ENCODE measurements around the gene TBCK. TPM values are rescaled to one million over a fixed set of nuclear protein-coding genes. Genes with fewer than 3 reads are reported as not detected.

Gene TBCK
- total RNA-seq, 2 experiments from 2014 or later, result 38.2 to 46.2 TPM

GRCh38 chr4:106315476-106315967 is 487 bp downstream of the TBCK start:
- Mint-ChIP-seq H3K9me3 (peaks cover 2% of the 10 kb centered on the region), H3K4me1 (peaks cover 16% of the 10 kb centered on the region), H3K4me3 (no peak overlapping the region), H3K36me3 (peaks cover 7% of the 10 kb centered on the region), H3K27ac (no peak overlapping the region), H3K27me3 (no peaks in the 10 kb centered on the region)
- DNase-seq, result no peak
- POLR2A ChIA-PET, result interaction anchor here (0.7 to 1.0 kb wide), 5 partner anchors 13 to 843 kb away, joined by 3 to 4 read pairs (median 3); partner anchors contain the start of genes GSTCD and INTS12
- peak; percentile 28 for ATAC-seq (ENCODE audit: low read depth)

- DNase-seq (no peak), ATAC-seq (ENCODE audit: low read depth) (no peak)
- Mint-ChIP-seq H3K36me3 (peaks cover under 1% of the 10 kb centered on the region), H3K9me3 (no peaks in the 10 kb centered on the region), H3K27ac (no peak overlapping the region), H3K4me1 (peaks cover 16% of the 10 kb centered on the region), H3K4me3 (no peak overlapping the region), H3K27me3 (no peaks in the 10 kb centered on the region)
- POLR2A ChIA-PET, result interaction anchor here (0.7 kb wide), 1 partner anchor 26 kb away, joined by 3 read pairs; no protein-coding TSS in a partner anchor
Observed at GRCh38 chr4:106314960-106315359, 1.0 kb downstream of the TBCK start.

- Mint-ChIP-seq H3K9me3 (no peaks in the 10 kb centered on the region), H3K36me3 (peaks cover 3% of the 10 kb centered on the region), H3K4me3 (no peak overlapping the region), H3K27ac (no peak overlapping the region), H3K4me1 (peaks cover 13% of the 10 kb centered on the region), H3K27me3 (no peaks in the 10 kb centered on the region)
- no peak for DNase-seq
- ATAC-seq (ENCODE audit: low read depth), result no peak
- POLR2A ChIA-PET, result no interaction called here
Observed at GRCh38 chr4:106312997-106313522, 2.9 kb downstream of the TBCK start.

GRCh38 chr4:106312377-106312776 is 3.6 kb downstream of the TBCK start:
- no peak for ATAC-seq (ENCODE audit: low read depth)
- Mint-ChIP-seq H3K4me1 (peaks cover 13% of the 10 kb centered on the region), H3K9me3 (no peaks in the 10 kb centered on the region), H3K27me3 (no peaks in the 10 kb centered on the region), H3K36me3 (peaks cover 3% of the 10 kb centered on the region), H3K27ac (no peak overlapping the region), H3K4me3 (no peak overlapping the region)
- DNase-seq, result no peak
- POLR2A ChIA-PET, result interaction anchor here (0.5 kb wide), 1 partner anchor 123 kb away, joined by 3 read pairs; no protein-coding TSS in a partner anchor

GRCh38 chr4:106306561-106306960 is 9.4 kb downstream of the TBCK start:
- Mint-ChIP-seq H3K9me3 (no peaks in the 10 kb centered on the region), H3K36me3 (peaks cover 22% of the 10 kb centered on the region), H3K27me3 (no peaks in the 10 kb centered on the region), H3K4me3 (no peak overlapping the region), H3K4me1 (no peaks in the 10 kb centered on the region), H3K27ac (no peak overlapping the region)
- ATAC-seq (ENCODE audit: low read depth) (no peak), DNase-seq (no peak)
- POLR2A ChIA-PET, result no interaction called here

GRCh38 chr4:106305435-106306055 is 10.5 kb downstream of the TBCK start:
- Mint-ChIP-seq H3K36me3 (peaks cover 22% of the 10 kb centered on the region), H3K4me3 (no peak overlapping the region), H3K27ac (no peak overlapping the region), H3K4me1 (no peaks in the 10 kb centered on the region), H3K9me3 (no peaks in the 10 kb centered on the region), H3K27me3 (no peaks in the 10 kb centered on the region)
- DNase-seq (no peak), ATAC-seq (ENCODE audit: low read depth) (no peak)
- POLR2A ChIA-PET, result no interaction called here

- no peaks in the 10 kb centered on the region for H3K9me3 Mint-ChIP-seq
- ATAC-seq (ENCODE audit: low read depth) (no peak), DNase-seq (no peak)
- no peaks in the 10 kb centered on the region for H3K4me1 Mint-ChIP-seq
- H3K36me3 Mint-ChIP-seq, result peaks cover 27% of the 10 kb centered on the region
- POLR2A ChIA-PET, result no interaction called here
- H3K27ac Mint-ChIP-seq, result no peak overlapping the region
- H3K4me3 Mint-ChIP-seq, result no peak overlapping the region
- H3K27me3 Mint-ChIP-seq, result no peaks in the 10 kb centered on the region
Observed at GRCh38 chr4:106304632-106305031, 11.4 kb downstream of the TBCK start.

- Mint-ChIP-seq H3K9me3 (no peaks in the 10 kb centered on the region), H3K4me3 (no peak overlapping the region), H3K27me3 (no peaks in the 10 kb centered on the region), H3K36me3 (peaks cover 27% of the 10 kb centered on the region), H3K4me1 (no peaks in the 10 kb centered on the region), H3K27ac (no peak overlapping the region)
- no peak for ATAC-seq (ENCODE audit: low read depth)
- no peak for DNase-seq
- POLR2A ChIA-PET, result no interaction called here
Observed at GRCh38 chr4:106303548-106304281, 12.3 kb downstream of the TBCK start.

GRCh38 chr4:106302062-106302438 is 14.0 kb downstream of the TBCK start:
- H3K4me1 Mint-ChIP-seq, result peaks cover 4% of the 10 kb centered on the region
- no peak for ATAC-seq (ENCODE audit: low read depth)
- POLR2A ChIA-PET, result interaction anchor here (1.2 kb wide), 1 partner anchor 14 kb away, joined by 4 read pairs; the partner anchor contains the start of genes AIMP1 and TBCK
- no peaks in the 10 kb centered on the region for H3K27me3 Mint-ChIP-seq
- H3K4me3 Mint-ChIP-seq, result no peak overlapping the region
- no peak overlapping the region for H3K27ac Mint-ChIP-seq
- H3K36me3 Mint-ChIP-seq, result peaks cover 29% of the 10 kb centered on the region
- no peak for DNase-seq
- H3K9me3 Mint-ChIP-seq, result no peaks in the 10 kb centered on the region

- H3K9me3 Mint-ChIP-seq, result no peaks in the 10 kb centered on the region
- POLR2A ChIA-PET, result interaction anchor here (1.1 to 1.2 kb wide), 2 partner anchors 14 kb away, joined by 3 to 4 read pairs; partner anchors contain the start of genes AIMP1 and TBCK
- H3K4me3 Mint-ChIP-seq, result no peak overlapping the region
- H3K36me3 Mint-ChIP-seq, result peaks cover 29% of the 10 kb centered on the region
- H3K27me3 Mint-ChIP-seq, result no peaks in the 10 kb centered on the region
- no peak overlapping the region for H3K27ac Mint-ChIP-seq
- DNase-seq (no peak), ATAC-seq (ENCODE audit: low read depth) (no peak)
- peaks cover 4% of the 10 kb centered on the region for H3K4me1 Mint-ChIP-seq
Observed at GRCh38 chr4:106301393-106302061, 14.5 kb downstream of the TBCK start.

GRCh38 chr4:106299977-106300376 is 16.0 kb downstream of the TBCK start:
- POLR2A ChIA-PET, result no interaction called here
- ATAC-seq (ENCODE audit: low read depth), result no peak
- Mint-ChIP-seq H3K36me3 (peaks cover 28% of the 10 kb centered on the region), H3K27ac (no peak overlapping the region), H3K4me3 (no peak overlapping the region), H3K4me1 (peaks cover 4% of the 10 kb centered on the region), H3K27me3 (no peaks in the 10 kb centered on the region), H3K9me3 (no peaks in the 10 kb centered on the region)
- DNase-seq, result no peak

GRCh38 chr4:106297245-106298035 is 18.6 kb downstream of the TBCK start:
- POLR2A ChIA-PET, result no interaction called here
- no peak overlapping the region for H3K4me3 Mint-ChIP-seq
- peaks cover 30% of the 10 kb centered on the region for H3K36me3 Mint-ChIP-seq

GRCh38 chr4:106294062-106294461 is 21.9 kb downstream of the TBCK start:
- no peak for DNase-seq
- Mint-ChIP-seq H3K9me3 (no peaks in the 10 kb centered on the region), H3K4me3 (no peak overlapping the region), H3K27me3 (no peaks in the 10 kb centered on the region), H3K27ac (no peak overlapping the region), H3K36me3 (peaks cover 22% of the 10 kb centered on the region), H3K4me1 (peaks cover 4% of the 10 kb centered on the region)
- POLR2A ChIA-PET, result no interaction called here
- ATAC-seq (ENCODE audit: low read depth), result no peak

More at GRCh38 chr4:106297245-106298035, 18.6 kb downstream of the TBCK start:
- ATAC-seq (ENCODE audit: low read depth), result no peak
- no peaks in the 10 kb centered on the region for H3K9me3 Mint-ChIP-seq
- no peak for DNase-seq
- no peaks in the 10 kb centered on the region for H3K27me3 Mint-ChIP-seq
- H3K27ac Mint-ChIP-seq, result no peak overlapping the region
- H3K4me1 Mint-ChIP-seq, result peaks cover 4% of the 10 kb centered on the region
